Neural progenitor cell (in vitro differentiated cells): ENCODE results near the gene FGF19.

Experiments used
- CTCF ChIP-seq: fragments of 200-600 bp; sonication (generic); IDR thresholded peaks from 2 replicates; pipeline ENCODE4 v1.5.1; 2017; ENCODE audit warnings: antibody characterized with exemption, mild to moderate bottlenecking
- EZH2 ChIP-seq: fragments of 200-600 bp; sonication (generic); IDR thresholded peaks from 2 replicates; pipeline ENCODE4 v1.6.1; 2017; ENCODE audit warnings: antibody characterized with exemption, mild to moderate bottlenecking, moderate library complexity

DNA sequence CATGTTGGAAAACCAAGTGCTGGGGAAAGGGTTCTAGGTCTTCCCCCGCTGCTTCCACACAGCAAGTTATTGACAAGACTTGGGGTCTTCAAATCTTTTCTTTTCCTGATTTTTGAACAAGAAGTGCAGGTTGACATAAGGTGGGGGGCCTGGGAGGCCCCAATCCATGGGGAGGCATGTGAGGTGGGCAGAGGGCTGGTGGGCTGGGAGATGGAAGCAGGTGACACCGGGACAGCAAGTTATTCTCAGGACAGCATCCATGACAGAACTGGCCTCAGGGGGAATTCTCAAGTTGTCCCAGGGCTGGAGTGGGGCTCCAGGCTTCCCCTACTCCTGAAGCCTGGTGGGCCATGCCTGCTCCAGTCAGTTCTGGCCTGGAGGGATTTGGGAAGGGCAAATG, 5.5 kb downstream of the FGF19 start:
- no peak for TF ChIP-seq CTCF
- TF ChIP-seq EZH2 = no peak
